GM13977 (cell line): ENCODE measurements around the gene PNRC2.

Experiments used
- DNase-seq: peaks from one replicate; pipeline ENCODE4 v3.0.0; 2012; ENCODE audit warnings: low spot score
- CTCF ChIP-seq: IDR thresholded peaks from 2 replicates; pipeline ENCODE4 v1.5.1; 2012; ENCODE audit warnings: mild to moderate bottlenecking, control low read depth; ENCODE audit not compliant: insufficient read depth; ENCODE audit errors: extremely low read depth, missing control alignments
- in situ Hi-C: fragments of 300-500 bp; cut with MboI; formaldehyde crosslinking; loops from one replicate; pipeline ENCODE4 v1.12.0; 2022; ENCODE audit warnings: low sequenced_read_pairs, low pct_unique_long_range_greater_than_20kb, mixed read lengths, inconsistent platforms; ENCODE audit not compliant: unreplicated experiment

The PNRC2 gene

GRCh38 chr1:23963617-23964234 lies 4.1 kb downstream of the PNRC2 start:
- no peak for DNase-seq
- in situ Hi-C loops = no loop called here
- no peak for TF ChIP-seq CTCF

- in situ Hi-C loops = no loop called here
- no peak for DNase-seq
- TF ChIP-seq CTCF = no peak
Measured at GRCh38 chr1:23964235-23964668, 4.6 kb downstream of the PNRC2 start.

GRCh38 chr1:23964790-23965740 lies 5.4 kb downstream of the PNRC2 start:
- in situ Hi-C loops = no loop called here
- TF ChIP-seq CTCF = no peak
- no peak for DNase-seq

GRCh38 chr1:23966973-23967493 lies 7.4 kb downstream of the PNRC2 start:
- in situ Hi-C loops = no loop called here
- TF ChIP-seq CTCF = no peak
- no peak for DNase-seq

- no peak for TF ChIP-seq CTCF
- DNase-seq = no peak
- in situ Hi-C loops = no loop called here
Measured at GRCh38 chr1:23967871-23968270, 8.2 kb downstream of the PNRC2 start.

- in situ Hi-C loops = no loop called here
- no peak for DNase-seq
- no peak for TF ChIP-seq CTCF
Measured at GRCh38 chr1:23977187-23977853, 17.7 kb downstream of the PNRC2 start.
